NCI-H2107 (cell line): ENCODE measurements around the gene HTR3E.
A peak's percentile ranks its signal among the peaks of the same experiment; 100 is the strongest.

Experiments used
- DNase-seq: peaks from one replicate; lab custom pipeline; 2025; lab: John Stamatoyannopoulos, UW

Gene HTR3E

DNA sequence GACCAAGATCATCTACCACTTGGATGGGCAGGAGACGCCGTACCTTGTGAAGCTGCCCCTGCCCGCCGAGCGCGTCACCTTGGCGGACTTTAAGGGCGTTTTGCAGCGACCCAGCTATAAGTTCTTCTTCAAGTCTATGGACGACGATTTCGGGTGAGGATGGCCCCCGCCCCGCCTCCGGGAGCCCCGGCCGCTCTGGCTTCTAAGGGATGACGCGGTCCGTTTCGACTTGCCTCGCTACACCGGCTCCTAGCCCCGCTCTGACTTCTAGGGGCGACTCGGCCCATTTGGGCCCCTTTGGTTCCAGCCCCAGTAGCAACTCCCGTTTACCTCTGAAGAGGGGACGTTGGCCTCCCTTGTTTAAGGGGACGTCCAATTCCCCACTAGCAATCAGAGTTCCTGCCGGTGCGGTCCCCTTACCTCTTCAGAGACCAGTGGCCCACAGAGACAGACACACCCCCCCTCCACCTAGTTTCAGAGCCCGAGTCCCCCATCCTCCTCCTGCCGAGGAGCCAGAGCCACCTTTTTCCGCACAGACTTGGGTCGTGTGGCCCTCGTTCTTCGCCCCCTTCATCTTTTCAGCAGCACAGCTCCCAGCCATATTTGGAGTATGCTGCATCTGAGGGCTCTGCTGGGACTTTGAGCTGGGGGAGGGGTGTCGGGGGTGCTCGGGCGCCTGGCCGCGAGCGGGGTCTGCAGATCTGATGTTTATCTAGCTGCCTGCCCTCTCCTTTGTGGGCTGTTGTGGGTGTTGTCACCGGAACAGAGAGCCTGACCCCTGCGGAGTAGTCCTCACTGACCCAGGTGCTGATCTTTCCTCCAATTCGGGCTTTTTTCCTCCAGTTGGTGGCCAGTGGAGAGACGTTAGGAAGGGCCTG lies 59.0 kb downstream of the HTR3E start:
- peak; percentile 53 for DNase-seq

- DNase-seq: peak; percentile 36
Measured at GRCh38 chr3:184156522-184156955, 59.7 kb downstream of the HTR3E start.
